Left lung (tissue), 10 donors: ENCODE measurements around the gene STARD3. TPM values are rescaled to one million over a fixed set of nuclear protein-coding genes. Genes with fewer than 3 reads are reported as not detected.
A peak's percentile ranks its signal among the peaks of the same experiment; 100 is the strongest.
"Not testable (repeated sequence)": the region's sequence is repeated elsewhere in the genome, so short reads cannot be mapped to it uniquely, and the experiment has no call there.

Source experiments
- ATAC-seq: fragments of 200-7000 bp; cut with Tn5 transposase; one replicate; pipeline ENCODE4 v1.9.1; 2020; ENCODE audit warnings: moderate library complexity
- DNase-seq, 4 donors: peaks; one replicate each; pipeline ENCODE4 v3.0.0-alpha.2; 2013 to 2020
- H3K27ac ChIP-seq, 2 donors: fragments of 200-600 bp; sonication (generic) in 1 of 2; one replicate each; pipeline versions ENCODE4 v1.5.0 to v1.8.0; 2020 to 2021
- H3K27me3 ChIP-seq, 2 donors: fragments of 200-600 bp; sonication (generic) in 1 of 2; one replicate each; pipeline versions ENCODE4 v1.5.0 to v1.8.0; 2020 to 2021
- H3K36me3 ChIP-seq, 2 donors: fragments of 200-600 bp; sonication (generic) in 1 of 2; one replicate each; pipeline versions ENCODE4 v1.5.0 to v1.8.0; 2020 to 2021
- H3K4me1 ChIP-seq, 2 donors: fragments of 200-600 bp; one replicate each; pipeline ENCODE4 v1.8.0; 2021
- H3K4me3 ChIP-seq, 2 donors: fragments of 200-600 bp; sonication (generic) in 1 of 2; one replicate each; pipeline versions ENCODE4 v1.5.0 to v1.8.0; 2020 to 2021; ENCODE audit warnings: mild to moderate bottlenecking in 1 of 2
- H3K9me3 ChIP-seq, 2 donors: fragments of 200-600 bp; sonication (generic) in 1 of 2; one replicate each; pipeline versions ENCODE4 v1.5.0 to v1.8.0; 2020 to 2021
- CTCF ChIP-seq, 2 donors: fragments of 200-600 bp; sonication (generic) in 1 of 2; IDR thresholded peaks; one replicate each; pipeline versions ENCODE4 v1.5.0 to v1.8.0; 2021; ENCODE audit warnings: antibody characterized with exemption in 2 of 2
- intact Hi-C, 2 donors: fragments of 100-400 bp; cut with DNase I; formaldehyde crosslinking; loops; one replicate each; pipeline versions ENCODE4 v1.11.2 to v1.14.2; 2022
- polyA plus RNA-seq, 6 donors: library from polyadenylated mRNA; unstranded; fragments of 120-200 nt; gene quantifications; one replicate each; pipeline ENCODE4 v1.2.1, GENCODE V29; 2013; ENCODE audit not compliant: insufficient read length in 6 of 6
- total RNA-seq, 2 donors: library from RNA; stranded (reverse); fragmentation: NEBNext Ultra II Directional; extraction: Animal tissue kit (Norgen Biotek cat#: 25700); gene quantifications; one replicate each; pipeline ENCODE4 v1.2.1, GENCODE V29; 2021
- donor health status: DM: no; HTN: yes; CAD: no.
- donor health status: DM: no; HTN: no; CAD: no.

STARD3 gene
- total and polyA plus RNA-seq, 8 donors: 42.1 to 66.1 (median 55.9) TPM

GRCh38 chr17:39688945-39689344 is 52.0 kb downstream of the STARD3 start:
- Histone ChIP-seq H3K36me3 (peaks cover 0 to 10% of the 10 kb centered on the region in 2 donors), H3K27me3 (peaks cover 0 to 4% of the 10 kb centered on the region in 2 donors), H3K9me3 (no peaks in the 10 kb centered on the region), H3K4me1 (peaks cover 14 to 15% of the 10 kb centered on the region in 2 donors), H3K27ac (no peak overlapping the region), H3K4me3 (peak overlapping the region in 1 of 2 donors; percentile 74)
- peak; percentile 9 for ATAC-seq
- intact Hi-C loops: no loop called here
- DNase-seq: peak in 1 of 4 donors; percentile 2
- no peak for TF ChIP-seq CTCF (IDR thresholded peaks at IDR 0.05)

- ATAC-seq (no peak), DNase-seq (no peak)
- peaks cover 0 to 18% of the 10 kb centered on the region in 2 donors for H3K27me3 ChIP-seq
- H3K4me1 ChIP-seq: peaks cover 0 to 6% of the 10 kb centered on the region in 2 donors
- H3K36me3 ChIP-seq: no peaks in the 10 kb centered on the region
- no peaks in the 10 kb centered on the region for H3K9me3 ChIP-seq
- no peak overlapping the region for H3K4me3 ChIP-seq
- TF ChIP-seq CTCF (IDR thresholded peaks at IDR 0.05): no peak
- H3K27ac ChIP-seq: no peak overlapping the region
- intact Hi-C loops: no loop called here
These were observed 57.6 kb downstream of the STARD3 start for GRCh38 chr17:39694593-39694992.

- ATAC-seq: no peak
- TF ChIP-seq CTCF (IDR thresholded peaks at IDR 0.05): no peak
- Histone ChIP-seq H3K27me3 (peaks cover 0 to 21% of the 10 kb centered on the region in 2 donors), H3K9me3 (no peaks in the 10 kb centered on the region), H3K27ac (no peak overlapping the region), H3K36me3 (no peaks in the 10 kb centered on the region), H3K4me3 (no peak overlapping the region), H3K4me1 (peaks cover 0 to 8% of the 10 kb centered on the region in 2 donors)
- DNase-seq: no peak
- intact Hi-C loops: no loop called here
These were observed 58.1 kb downstream of the STARD3 start for GRCh38 chr17:39695089-39695474.

- peaks cover 6 to 15% of the 10 kb centered on the region in 2 donors for H3K4me1 ChIP-seq
- no peak overlapping the region for H3K4me3 ChIP-seq
- H3K9me3 ChIP-seq: no peaks in the 10 kb centered on the region
- no peak for TF ChIP-seq CTCF (IDR thresholded peaks at IDR 0.05)
- DNase-seq (peak in 1 of 4 donors; percentile 16), ATAC-seq (no peak)
- H3K27ac ChIP-seq: no peak overlapping the region
- H3K27me3 ChIP-seq: peaks cover 0 to 35% of the 10 kb centered on the region in 2 donors
- intact Hi-C loops: no loop called here
- H3K36me3 ChIP-seq: no peaks in the 10 kb centered on the region
These were observed 59.8 kb downstream of the STARD3 start for GRCh38 chr17:39696731-39697130.

GRCh38 chr17:39697961-39698360 is 61.0 kb downstream of the STARD3 start:
- intact Hi-C loops: no loop called here
- no peak overlapping the region for H3K27ac ChIP-seq
- no peak for TF ChIP-seq CTCF (IDR thresholded peaks at IDR 0.05)
- peaks cover 0 to 39% of the 10 kb centered on the region in 2 donors for H3K27me3 ChIP-seq
- no peak overlapping the region for H3K4me3 ChIP-seq
- no peak for ATAC-seq
- no peaks in the 10 kb centered on the region for H3K36me3 ChIP-seq
- peaks cover 8 to 19% of the 10 kb centered on the region in 2 donors for H3K4me1 ChIP-seq
- no peaks in the 10 kb centered on the region for H3K9me3 ChIP-seq
- no peak for DNase-seq

GRCh38 chr17:39699157-39699817 is 62.3 kb downstream of the STARD3 start:
- H3K4me1 ChIP-seq: peaks cover 12 to 31% of the 10 kb centered on the region in 2 donors
- H3K36me3 ChIP-seq, ATAC-seq, H3K9me3 ChIP-seq, intact Hi-C loops: not testable (repeated sequence)
- H3K27ac ChIP-seq: peak overlapping the region; percentile 47 to 76
- H3K4me3 ChIP-seq: peak overlapping the region; percentile 54 to 67
- DNase-seq: peak in 1 of 4 donors; percentile 3
- peaks cover 0 to 39% of the 10 kb centered on the region in 2 donors for H3K27me3 ChIP-seq
